HEK293 (cell line): Measurements from ENCODE around the gene TMEM39B.

Experiments
- ATF2 ChIP-seq: fragments of 450-650 bp; formaldehyde crosslinking; IDR thresholded peaks from 2 replicates; pipeline ENCODE4 v1.5.1; 2016; ENCODE audit warnings: missing biosample characterization, missing genetic modification characterization, low read depth
- GLI2 ChIP-seq: fragments of 450-650 bp; formaldehyde crosslinking; IDR thresholded peaks from 2 replicates; pipeline ENCODE4; 2017; ENCODE audit warnings: missing biosample characterization, missing genetic modification characterization, low read depth, borderline replicate concordance
- KLF16 ChIP-seq: fragments of 450-650 bp; formaldehyde crosslinking; IDR thresholded peaks from 2 replicates; pipeline ENCODE4 v1.5.1; 2017; ENCODE audit warnings: missing biosample characterization, missing genetic modification characterization
- OSR2 ChIP-seq: fragments of 450-650 bp; formaldehyde crosslinking; IDR thresholded peaks from 2 replicates; pipeline ENCODE4 v1.5.1; 2016; ENCODE audit warnings: missing biosample characterization, missing genetic modification characterization
- SCRT2 ChIP-seq: fragments of 450-650 bp; formaldehyde crosslinking; IDR thresholded peaks from 2 replicates; pipeline ENCODE4 v1.5.1; 2016; ENCODE audit warnings: missing biosample characterization, missing genetic modification characterization
- TCF7L2 ChIP-seq: IDR thresholded peaks from 2 replicates; pipeline ENCODE4 v1.6.1; 2011; ENCODE audit warnings: low read depth, mild to moderate bottlenecking, inconsistent platforms, low read length, moderate library complexity, borderline replicate concordance
- TSHZ1 ChIP-seq: fragments of 450-650 bp; formaldehyde crosslinking; IDR thresholded peaks from 2 replicates; pipeline ENCODE4 v1.5.1; 2016; ENCODE audit warnings: missing biosample characterization, missing genetic modification characterization, borderline replicate concordance
- WT1 ChIP-seq: fragments of 450-650 bp; formaldehyde crosslinking; IDR thresholded peaks from 2 replicates; pipeline ENCODE4 v1.5.1; 2016; ENCODE audit warnings: missing biosample characterization, missing genetic modification characterization
- YY1 ChIP-seq: fragments of 450-650 bp; formaldehyde crosslinking; IDR thresholded peaks from 2 replicates; pipeline ENCODE4 v1.5.1; 2018; ENCODE audit warnings: missing biosample characterization, missing genetic modification characterization
- ZBTB8A ChIP-seq: fragments of 450-650 bp; formaldehyde crosslinking; IDR thresholded peaks from 2 replicates; pipeline ENCODE4 v1.5.1; 2016; ENCODE audit warnings: missing biosample characterization, missing genetic modification characterization
- ZFHX2 ChIP-seq: fragments of 450-650 bp; formaldehyde crosslinking; conservative IDR thresholded peaks from 2 replicates; pipeline ENCODE4 v1.5.1; 2016; ENCODE audit warnings: missing biosample characterization, missing genetic modification characterization
- ZFP41 ChIP-seq: fragments of 450-650 bp; formaldehyde crosslinking; IDR thresholded peaks from 2 replicates; pipeline ENCODE4 v1.5.1; 2016; ENCODE audit warnings: missing biosample characterization, missing genetic modification characterization, borderline replicate concordance
- ZNF121 ChIP-seq: fragments of 450-650 bp; formaldehyde crosslinking; IDR thresholded peaks from 2 replicates; pipeline ENCODE4 v1.5.1; 2016; ENCODE audit warnings: missing biosample characterization, missing genetic modification characterization
- ZNF132 ChIP-seq: fragments of 450-650 bp; formaldehyde crosslinking; IDR thresholded peaks from 2 replicates; pipeline ENCODE4 v1.5.1; 2017; ENCODE audit warnings: missing biosample characterization, missing genetic modification characterization, borderline replicate concordance
- ZNF138 ChIP-seq: fragments of 450-650 bp; formaldehyde crosslinking; IDR thresholded peaks from 2 replicates; pipeline ENCODE4 v1.5.1; 2016; ENCODE audit warnings: missing biosample characterization, missing genetic modification characterization, borderline replicate concordance
- ZNF146 ChIP-seq: fragments of 450-650 bp; formaldehyde crosslinking; IDR thresholded peaks from 2 replicates; pipeline ENCODE4 v1.5.1; 2016; ENCODE audit warnings: missing biosample characterization, missing genetic modification characterization
- ZNF157 ChIP-seq: fragments of 450-650 bp; formaldehyde crosslinking; IDR thresholded peaks from 2 replicates; pipeline ENCODE4 v1.5.1; 2016; ENCODE audit warnings: missing biosample characterization, missing genetic modification characterization
- ZNF214 ChIP-seq: fragments of 450-650 bp; formaldehyde crosslinking; IDR thresholded peaks from 2 replicates; pipeline ENCODE4 v1.5.1; 2017; ENCODE audit warnings: missing biosample characterization, mild to moderate bottlenecking, missing genetic modification characterization, borderline replicate concordance
- ZNF335 ChIP-seq: fragments of 450-650 bp; formaldehyde crosslinking; conservative IDR thresholded peaks from 2 replicates; pipeline ENCODE4 v1.5.1; 2016; ENCODE audit warnings: missing biosample characterization, missing genetic modification characterization
- ZNF341 ChIP-seq: fragments of 450-650 bp; formaldehyde crosslinking; IDR thresholded peaks from 2 replicates; pipeline ENCODE4; 2016; ENCODE audit warnings: low read depth, missing biosample characterization, missing genetic modification characterization
- ZNF366 ChIP-seq: fragments of 450-650 bp; formaldehyde crosslinking; conservative IDR thresholded peaks from 2 replicates; pipeline ENCODE4 v1.5.1; 2016; ENCODE audit warnings: missing biosample characterization, missing genetic modification characterization
- ZNF391 ChIP-seq: fragments of 450-650 bp; formaldehyde crosslinking; IDR thresholded peaks from 2 replicates; pipeline ENCODE4 v1.5.1; 2016; ENCODE audit warnings: low read depth, missing biosample characterization, missing genetic modification characterization, borderline replicate concordance
- ZNF473 ChIP-seq: fragments of 450-650 bp; formaldehyde crosslinking; IDR thresholded peaks from 2 replicates; pipeline ENCODE4 v1.5.1; 2017; ENCODE audit warnings: missing biosample characterization, missing genetic modification characterization
- ZNF501 ChIP-seq: fragments of 450-650 bp; formaldehyde crosslinking; IDR thresholded peaks from 2 replicates; pipeline ENCODE4 v1.5.1; 2016; ENCODE audit warnings: missing biosample characterization, missing genetic modification characterization
- ZNF585B ChIP-seq: fragments of 450-650 bp; formaldehyde crosslinking; IDR thresholded peaks from 2 replicates; pipeline ENCODE4 v1.5.1; 2016; ENCODE audit warnings: missing biosample characterization, missing genetic modification characterization
- ZNF701 ChIP-seq: fragments of 450-650 bp; formaldehyde crosslinking; IDR thresholded peaks from 2 replicates; pipeline ENCODE4 v1.5.1; 2016; ENCODE audit warnings: missing biosample characterization, missing genetic modification characterization
- ZNF785 ChIP-seq: fragments of 450-650 bp; formaldehyde crosslinking; IDR thresholded peaks from 2 replicates; pipeline ENCODE4 v1.5.1; 2016; ENCODE audit warnings: missing biosample characterization, missing genetic modification characterization
- ZNF791 ChIP-seq: fragments of 450-650 bp; formaldehyde crosslinking; IDR thresholded peaks from 2 replicates; pipeline ENCODE4 v1.5.1; 2016; ENCODE audit warnings: missing biosample characterization, missing genetic modification characterization
- ZNF843 ChIP-seq: fragments of 450-650 bp; formaldehyde crosslinking; IDR thresholded peaks from 2 replicates; pipeline ENCODE4 v1.5.1; 2016; ENCODE audit warnings: missing biosample characterization, missing genetic modification characterization
- TF ChIP-seq, protein P1 (sequence below): fragments of 450-650 bp; formaldehyde crosslinking; IDR thresholded peaks from 2 replicates; pipeline ENCODE4 v1.5.1; 2016; ENCODE audit warnings: missing biosample characterization, missing genetic modification characterization
- TF ChIP-seq, protein P2 (sequence below): fragments of 450-650 bp; formaldehyde crosslinking; IDR thresholded peaks from 2 replicates; pipeline ENCODE4 v1.5.1; 2016; ENCODE audit warnings: missing biosample characterization, missing genetic modification characterization
- TF ChIP-seq, protein P3 (sequence below): sonication (generic); formaldehyde crosslinking; IDR thresholded peaks from 2 replicates; pipeline ENCODE4 v1.8.1; 2022; ENCODE audit warnings: mild to moderate bottlenecking, moderate library complexity, missing genetic modification reagents

TMEM39B gene

DNA sequence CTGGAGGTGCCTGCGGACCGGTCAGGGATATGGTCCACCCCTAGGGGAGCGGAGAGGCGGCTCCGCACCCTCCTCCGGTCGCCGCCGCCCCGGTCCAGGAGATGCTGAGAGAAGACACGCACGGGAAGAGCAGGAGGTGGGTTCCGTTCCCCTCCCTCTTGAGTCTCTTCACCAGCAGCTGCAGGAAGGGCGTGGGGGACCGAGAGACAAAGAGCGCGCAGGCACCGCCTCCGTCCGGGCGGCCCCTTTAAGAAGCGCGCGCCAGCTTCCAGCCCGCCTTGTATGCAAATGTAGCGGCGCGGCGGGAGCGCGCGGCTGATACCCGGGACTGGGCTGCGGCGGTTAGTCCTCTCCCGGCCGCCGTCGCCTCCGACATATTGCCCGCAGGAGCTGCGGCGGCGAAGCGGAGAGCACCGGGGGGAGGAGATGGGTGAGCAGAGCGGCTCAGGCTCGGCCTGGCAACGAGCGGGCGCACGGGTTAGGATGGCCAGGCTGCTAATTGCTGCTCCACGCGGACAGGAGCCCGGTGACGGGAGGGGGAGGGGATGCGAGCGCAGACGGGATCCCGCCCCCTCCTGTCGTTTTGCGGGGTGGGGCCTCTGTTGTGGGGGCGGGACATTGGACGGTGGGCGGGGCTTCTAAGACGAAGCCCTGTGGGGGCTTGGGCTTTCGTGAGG, at the start of gene TMEM39B (continued):
- TF ChIP-seq ZNF335 (tag by site-specific recombination), result peak; percentile 88
- TF ChIP-seq, protein P1, sequence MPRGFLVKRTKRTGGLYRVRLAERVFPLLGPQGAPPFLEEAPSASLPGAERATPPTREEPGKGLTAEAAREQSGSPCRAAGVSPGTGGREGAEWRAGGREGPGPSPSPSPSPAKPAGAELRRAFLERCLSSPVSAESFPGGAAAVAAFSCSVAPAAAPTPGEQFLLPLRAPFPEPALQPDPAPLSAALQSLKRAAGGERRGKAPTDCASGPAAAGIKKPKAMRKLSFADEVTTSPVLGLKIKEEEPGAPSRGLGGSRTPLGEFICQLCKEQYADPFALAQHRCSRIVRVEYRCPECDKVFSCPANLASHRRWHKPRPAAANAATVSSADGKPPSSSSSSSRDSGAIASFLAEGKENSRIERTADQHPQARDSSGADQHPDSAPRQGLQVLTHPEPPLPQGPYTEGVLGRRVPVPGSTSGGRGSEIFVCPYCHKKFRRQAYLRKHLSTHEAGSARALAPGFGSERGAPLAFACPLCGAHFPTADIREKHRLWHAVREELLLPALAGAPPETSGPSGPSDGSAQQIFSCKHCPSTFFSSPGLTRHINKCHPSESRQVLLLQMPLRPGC (tag by site-specific recombination), result peak; percentile 32; the same call in 1 of the 2 replicates
- peak; percentile 78 for TF ChIP-seq KLF16 (tag by site-specific recombination)
- TF ChIP-seq ZNF473 (tag by site-specific recombination), result no peak
- TF ChIP-seq ZNF132 (tag by site-specific recombination), result no peak
- no peak for TF ChIP-seq TCF7L2
- TF ChIP-seq YY1 (tag by site-specific recombination), result peak; percentile 70; the same call in 1 of the 2 replicates
- TF ChIP-seq, protein P2, sequence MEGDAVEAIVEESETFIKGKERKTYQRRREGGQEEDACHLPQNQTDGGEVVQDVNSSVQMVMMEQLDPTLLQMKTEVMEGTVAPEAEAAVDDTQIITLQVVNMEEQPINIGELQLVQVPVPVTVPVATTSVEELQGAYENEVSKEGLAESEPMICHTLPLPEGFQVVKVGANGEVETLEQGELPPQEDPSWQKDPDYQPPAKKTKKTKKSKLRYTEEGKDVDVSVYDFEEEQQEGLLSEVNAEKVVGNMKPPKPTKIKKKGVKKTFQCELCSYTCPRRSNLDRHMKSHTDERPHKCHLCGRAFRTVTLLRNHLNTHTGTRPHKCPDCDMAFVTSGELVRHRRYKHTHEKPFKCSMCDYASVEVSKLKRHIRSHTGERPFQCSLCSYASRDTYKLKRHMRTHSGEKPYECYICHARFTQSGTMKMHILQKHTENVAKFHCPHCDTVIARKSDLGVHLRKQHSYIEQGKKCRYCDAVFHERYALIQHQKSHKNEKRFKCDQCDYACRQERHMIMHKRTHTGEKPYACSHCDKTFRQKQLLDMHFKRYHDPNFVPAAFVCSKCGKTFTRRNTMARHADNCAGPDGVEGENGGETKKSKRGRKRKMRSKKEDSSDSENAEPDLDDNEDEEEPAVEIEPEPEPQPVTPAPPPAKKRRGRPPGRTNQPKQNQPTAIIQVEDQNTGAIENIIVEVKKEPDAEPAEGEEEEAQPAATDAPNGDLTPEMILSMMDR, result peak; percentile 10; the same call in 1 of the 2 replicates
- TF ChIP-seq WT1, result no peak; the same call in 1 of the 2 replicates
- TF ChIP-seq TSHZ1 (tag by site-specific recombination), result no peak
- peak; percentile 45; the same call in 1 of the 2 replicates for TF ChIP-seq ZNF391 (tag by site-specific recombination)
- no peak for TF ChIP-seq ZNF785 (tag by site-specific recombination)
- no peak for TF ChIP-seq ZNF791 (tag by site-specific recombination)
- peak; percentile 96 for TF ChIP-seq ZNF341
- TF ChIP-seq ZNF121, result no peak
- peak; percentile 55 for TF ChIP-seq ZNF843 (tag by site-specific recombination)
- no peak for TF ChIP-seq ZNF157 (tag by site-specific recombination)
- TF ChIP-seq ATF2 (tag by site-specific recombination), result no peak
- TF ChIP-seq, protein P3, sequence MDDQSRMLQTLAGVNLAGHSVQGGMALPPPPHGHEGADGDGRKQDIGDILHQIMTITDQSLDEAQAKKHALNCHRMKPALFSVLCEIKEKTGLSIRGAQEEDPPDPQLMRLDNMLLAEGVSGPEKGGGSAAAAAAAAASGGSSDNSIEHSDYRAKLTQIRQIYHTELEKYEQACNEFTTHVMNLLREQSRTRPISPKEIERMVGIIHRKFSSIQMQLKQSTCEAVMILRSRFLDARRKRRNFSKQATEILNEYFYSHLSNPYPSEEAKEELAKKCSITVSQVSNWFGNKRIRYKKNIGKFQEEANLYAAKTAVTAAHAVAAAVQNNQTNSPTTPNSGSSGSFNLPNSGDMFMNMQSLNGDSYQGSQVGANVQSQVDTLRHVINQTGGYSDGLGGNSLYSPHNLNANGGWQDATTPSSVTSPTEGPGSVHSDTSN (CRISPR knock-in tag), result no peak
- TF ChIP-seq OSR2 (tag by site-specific recombination), result no peak; the same call in 1 of the 2 replicates
- peak; percentile 51 for TF ChIP-seq ZBTB8A
- TF ChIP-seq ZFP41 (tag by site-specific recombination), result no peak
- no peak for TF ChIP-seq ZFHX2 (tag by site-specific recombination)
- peak; percentile 83; the same call in 1 of the 2 replicates for TF ChIP-seq ZNF366 (tag by site-specific recombination)
- no peak for TF ChIP-seq ZNF701 (tag by site-specific recombination)
- no peak for TF ChIP-seq ZNF146
- no peak for TF ChIP-seq ZNF214 (tag by site-specific recombination)
- TF ChIP-seq ZNF585B (tag by site-specific recombination), result no peak
- TF ChIP-seq GLI2 (tag by site-specific recombination), result no peak
- no peak for TF ChIP-seq SCRT2
- TF ChIP-seq ZNF501 (tag by site-specific recombination), result peak; percentile 91
- TF ChIP-seq ZNF138 (tag by site-specific recombination), result no peak
